Activated CD4-positive, alpha-beta T cell treated with anti-CD3 and anti-CD28 coated beads, Interleukin-2, amount 10 ng/mL, durations not matched to agents 24 days and 14 days (primary cell): ENCODE data around the gene MRAP2. TPM values are rescaled to one million over a fixed set of nuclear protein-coding genes. Genes with fewer than 3 reads are reported as not detected.
"Not testable (repeated sequence)": the region's sequence is repeated elsewhere in the genome, so short reads cannot be mapped to it uniquely, and the experiment has no call there.

ENCODE experiments used
- DNase-seq: peaks from one replicate; pipeline ENCODE4 v3.0.0; 2022
- H3K27ac Mint-ChIP-seq: one replicate; pipeline ENCODE4 v1.8.0; 2022; ENCODE audit warnings: mild to moderate bottlenecking, mixed read lengths
- H3K27me3 Mint-ChIP-seq: one replicate; pipeline ENCODE4 v1.8.0; 2022; ENCODE audit warnings: mixed read lengths
- H3K36me3 Mint-ChIP-seq: one replicate; pipeline ENCODE4 v1.8.0; 2022; ENCODE audit warnings: low read depth, mild to moderate bottlenecking, mixed read lengths
- H3K4me1 Mint-ChIP-seq: one replicate; pipeline ENCODE4 v1.8.0; 2021; ENCODE audit warnings: mixed read lengths
- H3K4me3 Mint-ChIP-seq: one replicate; pipeline ENCODE4 v1.8.0; 2022; ENCODE audit warnings: mild to moderate bottlenecking, moderate library complexity, mixed read lengths
- H3K9me3 Mint-ChIP-seq: one replicate; pipeline ENCODE4 v1.8.0; 2021; ENCODE audit warnings: mixed read lengths
- intact Hi-C: fragments of 100-400 bp; cut with micrococcal nuclease; formaldehyde crosslinking; loops from one replicate; pipeline ENCODE4 v1.15.1; 2023
- total RNA-seq: library from RNA; stranded (reverse); gene quantifications from 2 replicates; pipeline ENCODE4 v1.2.3, GENCODE V29; 2022

The MRAP2 gene
- total RNA-seq, 1 donor from 2014 or later = not detected

- H3K27me3 Mint-ChIP-seq, H3K9me3 Mint-ChIP-seq, intact Hi-C loops, H3K4me1 Mint-ChIP-seq, DNase-seq, H3K36me3 Mint-ChIP-seq, H3K27ac Mint-ChIP-seq, H3K4me3 Mint-ChIP-seq: not testable (repeated sequence)
Observed at GRCh38 chr6:84105215-84105924, 71.8 kb downstream of the MRAP2 start.

GRCh38 chr6:84107495-84107894 lies 73.9 kb downstream of the MRAP2 start:
- Mint-ChIP-seq H3K27ac (no peak overlapping the region), H3K27me3 (no peaks in the 10 kb centered on the region), H3K9me3 (peaks cover 4% of the 10 kb centered on the region), H3K4me1 (no peaks in the 10 kb centered on the region), H3K4me3 (no peak overlapping the region), H3K36me3 (no peaks in the 10 kb centered on the region)
- no peak for DNase-seq
- intact Hi-C loops = no loop called here

- not testable (repeated sequence) for H3K27me3 Mint-ChIP-seq, H3K4me3 Mint-ChIP-seq, H3K9me3 Mint-ChIP-seq
Observed at GRCh38 chr6:84111351-84111750, 77.8 kb downstream of the MRAP2 start.

GRCh38 chr6:84114933-84115594 lies 81.5 kb downstream of the MRAP2 start:
- H3K4me3 Mint-ChIP-seq, H3K27me3 Mint-ChIP-seq, H3K36me3 Mint-ChIP-seq, H3K27ac Mint-ChIP-seq, DNase-seq, H3K9me3 Mint-ChIP-seq, intact Hi-C loops, H3K4me1 Mint-ChIP-seq: not testable (repeated sequence)

More at GRCh38 chr6:84111351-84111750, 77.8 kb downstream of the MRAP2 start:
- intact Hi-C loops, DNase-seq, H3K4me1 Mint-ChIP-seq, H3K27ac Mint-ChIP-seq, H3K36me3 Mint-ChIP-seq: not testable (repeated sequence)

- Mint-ChIP-seq H3K4me3 (no peak overlapping the region), H3K4me1 (peaks cover 2% of the 10 kb centered on the region), H3K27ac (no peak overlapping the region), H3K36me3 (no peaks in the 10 kb centered on the region), H3K9me3 (no peaks in the 10 kb centered on the region), H3K27me3 (no peaks in the 10 kb centered on the region)
- DNase-seq = no peak
- intact Hi-C loops = no loop called here
Observed at GRCh38 chr6:84118191-84118590, 84.6 kb downstream of the MRAP2 start.

- Mint-ChIP-seq H3K27me3 (no peaks in the 10 kb centered on the region), H3K4me3 (no peak overlapping the region), H3K4me1 (peaks cover 2% of the 10 kb centered on the region), H3K27ac (no peak overlapping the region), H3K36me3 (peaks cover 2% of the 10 kb centered on the region), H3K9me3 (no peaks in the 10 kb centered on the region)
- DNase-seq = no peak
- intact Hi-C loops = no loop called here
Observed at GRCh38 chr6:84119277-84119676, 85.7 kb downstream of the MRAP2 start.

GRCh38 chr6:84123186-84123585 lies 89.6 kb downstream of the MRAP2 start:
- H3K9me3 Mint-ChIP-seq = no peaks in the 10 kb centered on the region
- intact Hi-C loops = no loop called here
- H3K36me3 Mint-ChIP-seq = peaks cover 11% of the 10 kb centered on the region
- H3K27ac Mint-ChIP-seq = no peak overlapping the region
- no peaks in the 10 kb centered on the region for H3K4me1 Mint-ChIP-seq
- DNase-seq = no peak
- H3K4me3 Mint-ChIP-seq = no peak overlapping the region
- no peaks in the 10 kb centered on the region for H3K27me3 Mint-ChIP-seq

- DNase-seq, H3K4me3 Mint-ChIP-seq, intact Hi-C loops, H3K27me3 Mint-ChIP-seq, H3K36me3 Mint-ChIP-seq, H3K4me1 Mint-ChIP-seq, H3K27ac Mint-ChIP-seq, H3K9me3 Mint-ChIP-seq: not testable (repeated sequence)
Observed at GRCh38 chr6:84129588-84129987, 96.0 kb downstream of the MRAP2 start.

GRCh38 chr6:84133385-84133784 lies 99.8 kb downstream of the MRAP2 start:
- H3K27me3 Mint-ChIP-seq, H3K36me3 Mint-ChIP-seq, H3K9me3 Mint-ChIP-seq, DNase-seq, intact Hi-C loops, H3K27ac Mint-ChIP-seq, H3K4me3 Mint-ChIP-seq, H3K4me1 Mint-ChIP-seq: not testable (repeated sequence)

GRCh38 chr6:84135291-84135690 lies 101.7 kb downstream of the MRAP2 start:
- no peak overlapping the region for H3K4me3 Mint-ChIP-seq
- no peaks in the 10 kb centered on the region for H3K27me3 Mint-ChIP-seq
- no peaks in the 10 kb centered on the region for H3K4me1 Mint-ChIP-seq
- intact Hi-C loops = no loop called here
- no peak for DNase-seq
- H3K9me3 Mint-ChIP-seq = peaks cover 5% of the 10 kb centered on the region
- no peaks in the 10 kb centered on the region for H3K36me3 Mint-ChIP-seq
- no peak overlapping the region for H3K27ac Mint-ChIP-seq

- no peak for DNase-seq
- intact Hi-C loops = no loop called here
- Mint-ChIP-seq H3K4me3 (no peak overlapping the region), H3K4me1 (no peaks in the 10 kb centered on the region), H3K36me3 (no peaks in the 10 kb centered on the region), H3K27ac (no peak overlapping the region), H3K9me3 (peaks cover 5% of the 10 kb centered on the region), H3K27me3 (no peaks in the 10 kb centered on the region)
Observed at GRCh38 chr6:84136364-84137050, 102.9 kb downstream of the MRAP2 start.

GRCh38 chr6:84137051-84137375 lies 103.4 kb downstream of the MRAP2 start:
- H3K27ac Mint-ChIP-seq = no peak overlapping the region
- no peak overlapping the region for H3K4me3 Mint-ChIP-seq
- peaks cover 5% of the 10 kb centered on the region for H3K9me3 Mint-ChIP-seq
- no peaks in the 10 kb centered on the region for H3K4me1 Mint-ChIP-seq
- no peak for DNase-seq
- no peaks in the 10 kb centered on the region for H3K27me3 Mint-ChIP-seq
- no peaks in the 10 kb centered on the region for H3K36me3 Mint-ChIP-seq
- intact Hi-C loops = no loop called here

- no peaks in the 10 kb centered on the region for H3K9me3 Mint-ChIP-seq
- H3K27me3 Mint-ChIP-seq = no peaks in the 10 kb centered on the region
- no peak overlapping the region for H3K4me3 Mint-ChIP-seq
- DNase-seq = no peak
- H3K36me3 Mint-ChIP-seq = no peaks in the 10 kb centered on the region
- intact Hi-C loops = no loop called here
- H3K4me1 Mint-ChIP-seq = no peaks in the 10 kb centered on the region
- H3K27ac Mint-ChIP-seq = no peak overlapping the region
Observed at GRCh38 chr6:84137989-84138575, 104.5 kb downstream of the MRAP2 start.

- H3K27me3 Mint-ChIP-seq = no peaks in the 10 kb centered on the region
- intact Hi-C loops = no loop called here
- DNase-seq = no peak
- H3K4me1 Mint-ChIP-seq = no peaks in the 10 kb centered on the region
- H3K4me3 Mint-ChIP-seq = no peak overlapping the region
- H3K36me3 Mint-ChIP-seq = no peaks in the 10 kb centered on the region
- no peak overlapping the region for H3K27ac Mint-ChIP-seq
- H3K9me3 Mint-ChIP-seq = no peaks in the 10 kb centered on the region
Observed at GRCh38 chr6:84139311-84139710, 105.7 kb downstream of the MRAP2 start.
